Embryonic facial prominence (tissue), 1 donor: Measurements from ENCODE around the gene GLI1.
"Not testable (repeated sequence)": the region's sequence is repeated elsewhere in the genome, so short reads cannot be mapped to it uniquely, and the experiment has no call there.

ENCODE experiments used
- DNase-seq: peaks from one replicate; pipeline ENCODE4 v3.0.0-alpha.2; 2016; ENCODE audit errors: extremely low spot score

GLI1 gene

GRCh38 chr12:57476162-57476992 lies 16.8 kb downstream of the GLI1 start:
- no peak for DNase-seq

- DNase-seq: no peak
These were observed 17.6 kb downstream of the GLI1 start for GRCh38 chr12:57476993-57477709.

- no peak for DNase-seq
These were observed 18.4 kb downstream of the GLI1 start for GRCh38 chr12:57477710-57478681.

- no peak for DNase-seq
These were observed 19.4 kb downstream of the GLI1 start for GRCh38 chr12:57479043-57479375.

- DNase-seq: no peak
These were observed 20.0 kb downstream of the GLI1 start, which contains the start of gene ARHGAP9 for GRCh38 chr12:57479376-57480115. Gene ARHGAP9 (minus strand): TSS chr12:57479866. CDS start chr12:57479406, 460 bp downstream.

GRCh38 chr12:57481671-57482070 lies 22.1 kb downstream of the GLI1 start:
- DNase-seq: no peak

- DNase-seq: no peak
These were observed 23.9 kb downstream of the GLI1 start for GRCh38 chr12:57483466-57483865.

GRCh38 chr12:57485695-57486094 lies 26.1 kb downstream of the GLI1 start:
- no peak for DNase-seq

- DNase-seq: no peak
These were observed 27.5 kb downstream of the GLI1 start for GRCh38 chr12:57487055-57487596.

GRCh38 chr12:57487597-57488401 lies 28.2 kb downstream of the GLI1 start, which contains the start of gene MARS1:
Gene MARS1 (plus strand): TSS chr12:57488068. CDS start chr12:57488091, 23 bp downstream.
- DNase-seq: peak; percentile 91

- no peak for DNase-seq
These were observed 29.0 kb downstream of the GLI1 start for GRCh38 chr12:57488402-57489156.

GRCh38 chr12:57489157-57489641 lies 29.6 kb downstream of the GLI1 start:
- DNase-seq: no peak

GRCh38 chr12:57490126-57490525 lies 30.5 kb downstream of the GLI1 start:
- DNase-seq: no peak

GRCh38 chr12:57491393-57492280 lies 32.1 kb downstream of the GLI1 start:
- DNase-seq: no peak

GRCh38 chr12:57495051-57495701 lies 35.6 kb downstream of the GLI1 start:
- DNase-seq: not testable (repeated sequence)

- no peak for DNase-seq
These were observed 37.2 kb downstream of the GLI1 start for GRCh38 chr12:57496822-57497221.
